HepG2 (cell line): ENCODE results near the gene TCF19. TPM values are rescaled to one million over a fixed set of nuclear protein-coding genes. Genes with fewer than 3 reads are reported as not detected.

Experiments
- JDP2 ChIP-seq: sonication (generic); formaldehyde crosslinking; IDR thresholded peaks from 2 replicates; pipeline ENCODE4 v1.8.1; 2022; ENCODE audit warnings: missing genetic modification reagents, borderline replicate concordance
- MXD4 ChIP-seq: IDR thresholded peaks from 2 replicates; pipeline ENCODE4 v1.6.1; 2016; ENCODE audit warnings: mild to moderate bottlenecking, missing biosample characterization, missing genetic modification reagents
- SP140L ChIP-seq: sonication (generic); formaldehyde crosslinking; IDR thresholded peaks from 2 replicates; pipeline ENCODE4 v1.4.0; 2020; ENCODE audit warnings: missing genetic modification reagents, borderline replicate concordance
- SRF ChIP-seq: IDR thresholded peaks from 2 replicates; pipeline ENCODE4 v1.6.1; 2011; ENCODE audit warnings: mild to moderate bottlenecking, low read depth, low read length, moderate library complexity
- THAP11 ChIP-seq: IDR thresholded peaks from 2 replicates; pipeline ENCODE4 v1.6.1; 2016; ENCODE audit warnings: missing biosample characterization, missing genetic modification reagents
- ZBTB8A ChIP-seq: sonication (generic); formaldehyde crosslinking; IDR thresholded peaks from 2 replicates; pipeline ENCODE4 v1.4.0; 2020; ENCODE audit warnings: mild to moderate bottlenecking, low read depth, missing genetic modification reagents, borderline replicate concordance
- ZMYM4 ChIP-seq: sonication (generic); formaldehyde crosslinking; IDR thresholded peaks from 2 replicates; pipeline ENCODE4 v1.8.1; 2023; ENCODE audit warnings: mild to moderate bottlenecking, missing genetic modification reagents
- ZNF703 ChIP-seq: sonication (generic); formaldehyde crosslinking; IDR thresholded peaks from 2 replicates; pipeline ENCODE4 v1.5.1; 2020; ENCODE audit warnings: missing genetic modification reagents, mild to moderate bottlenecking, moderate library complexity, borderline replicate concordance
- polyA plus RNA-seq, 8 experiments: library from polyadenylated mRNA; depleted of rRNA in 3 of 8; stranded (reverse) in 7 of 8; unstranded in 1 of 8; fragments of >200 nt; fragmentation: Illumina TruSeq in 4 of 8; extraction: Trizol in 4 of 8; gene quantifications; 2 replicates each; pipeline versions ENCODE4 v1.2.1 to v1.2.3, GENCODE V29; 2011 to 2016; ENCODE audit warnings: low read depth in 4 of 8, missing spikeins in 1 of 8, mixed read lengths in 1 of 8; ENCODE audit not compliant: insufficient read depth in 1 of 8
- total RNA-seq, 5 experiments: library from RNA; depleted of rRNA; stranded (reverse); fragments of >200 nt; fragmentation: Illumina TruSeq; extraction: Trizol; gene quantifications; 2 replicates each; pipeline ENCODE4 v1.2.3, GENCODE V29; 2016; ENCODE audit warnings: low read depth in 1 of 5
- TF ChIP-seq, protein P1 (sequence below): sonication (generic); formaldehyde crosslinking; IDR thresholded peaks from 2 replicates; pipeline ENCODE4 v1.4.0; 2020; ENCODE audit warnings: missing genetic modification reagents
- TF ChIP-seq, protein P2 (sequence below): sonication (generic); formaldehyde crosslinking; IDR thresholded peaks from 2 replicates; pipeline ENCODE4 v1.8.0; 2022; ENCODE audit warnings: missing genetic modification reagents, mild to moderate bottlenecking, borderline replicate concordance
- TF ChIP-seq, protein P3 (sequence below): sonication (generic); formaldehyde crosslinking; IDR thresholded peaks from 2 replicates; pipeline ENCODE4 v1.5.0; 2020; ENCODE audit warnings: missing genetic modification reagents
- TF ChIP-seq, protein P4 (sequence below): sonication (generic); formaldehyde crosslinking; IDR thresholded peaks from 2 replicates; pipeline ENCODE4 v1.4.0; 2020; ENCODE audit warnings: missing genetic modification reagents, mild to moderate bottlenecking, borderline replicate concordance
- TF ChIP-seq, protein P5 (sequence below): sonication (generic); formaldehyde crosslinking; IDR thresholded peaks from 2 replicates; pipeline ENCODE4 v1.4.0; 2020; ENCODE audit warnings: mild to moderate bottlenecking, missing genetic modification reagents
- TF ChIP-seq, protein P6 (sequence below): sonication (generic); formaldehyde crosslinking; IDR thresholded peaks from 2 replicates; pipeline ENCODE4 v1.8.1; 2023; ENCODE audit warnings: mild to moderate bottlenecking, missing genetic modification reagents
- TF ChIP-seq, protein P7 (sequence below): sonication (generic); formaldehyde crosslinking; IDR thresholded peaks from 2 replicates; pipeline ENCODE4 v1.5.1; 2020; ENCODE audit warnings: missing genetic modification reagents, mild to moderate bottlenecking, borderline replicate concordance
- TF ChIP-seq, protein P8 (sequence below): sonication (generic); formaldehyde crosslinking; IDR thresholded peaks from 2 replicates; pipeline ENCODE4 v1.4.0; 2020; ENCODE audit warnings: mild to moderate bottlenecking, missing genetic modification reagents

The TCF19 gene
- total and polyA plus RNA-seq, 2 of the 13 experiments (the other 11 are each of a cell fraction or from before 2014, with no cell fraction given): 4.9 to 22.2 TPM

DNA sequence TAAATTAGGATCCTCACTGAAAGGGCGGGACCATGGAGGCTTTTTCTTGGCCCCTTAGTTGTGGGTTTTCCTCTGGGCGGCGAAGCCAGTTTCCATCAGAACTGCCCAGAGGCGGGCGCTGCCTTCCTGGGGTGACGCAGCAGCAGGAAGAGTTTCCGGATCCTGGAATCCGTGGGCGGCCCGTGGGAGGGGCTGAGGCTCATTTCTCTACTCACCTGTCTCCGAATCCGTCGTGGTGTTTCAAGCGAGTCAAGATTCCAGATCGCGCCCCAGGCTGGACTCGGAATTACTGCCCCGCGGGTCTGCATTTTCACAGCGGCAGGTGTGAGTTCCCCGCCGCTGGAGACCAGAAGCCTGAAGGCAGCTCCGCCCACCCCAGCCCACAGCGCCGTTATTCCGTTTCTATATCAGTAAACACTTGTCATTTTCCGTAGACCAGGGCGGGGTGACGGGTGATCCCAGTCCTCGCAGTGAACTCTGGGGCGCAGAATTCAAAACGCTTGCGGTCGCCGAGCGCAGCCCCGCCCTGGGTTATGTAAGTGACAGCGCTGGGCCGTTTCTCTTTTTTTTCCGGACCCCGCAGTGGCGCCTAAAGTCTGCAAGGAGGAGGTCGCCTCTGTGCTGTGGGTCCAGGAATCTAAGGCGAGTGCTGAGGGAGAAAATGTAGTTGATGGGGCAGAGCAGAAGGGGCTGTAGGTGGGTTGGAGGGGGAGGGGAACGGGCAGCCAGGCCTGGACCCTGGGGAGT is 39.3 kb downstream of the TCF19 start (continued):
- TF ChIP-seq, protein P1, sequence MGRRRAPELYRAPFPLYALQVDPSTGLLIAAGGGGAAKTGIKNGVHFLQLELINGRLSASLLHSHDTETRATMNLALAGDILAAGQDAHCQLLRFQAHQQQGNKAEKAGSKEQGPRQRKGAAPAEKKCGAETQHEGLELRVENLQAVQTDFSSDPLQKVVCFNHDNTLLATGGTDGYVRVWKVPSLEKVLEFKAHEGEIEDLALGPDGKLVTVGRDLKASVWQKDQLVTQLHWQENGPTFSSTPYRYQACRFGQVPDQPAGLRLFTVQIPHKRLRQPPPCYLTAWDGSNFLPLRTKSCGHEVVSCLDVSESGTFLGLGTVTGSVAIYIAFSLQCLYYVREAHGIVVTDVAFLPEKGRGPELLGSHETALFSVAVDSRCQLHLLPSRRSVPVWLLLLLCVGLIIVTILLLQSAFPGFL (CRISPR knock-in tag): no peak
- TF ChIP-seq ZNF703 (CRISPR knock-in tag): 0 out of 2 replicates have a peak, but pooled peaks have one; percentile 52
- TF ChIP-seq THAP11 (CRISPR knock-in tag): peak; percentile 36; the same call in 1 of the 2 replicates
- peak; percentile 58; the same call in 1 of the 2 replicates for TF ChIP-seq MXD4 (CRISPR knock-in tag)
- TF ChIP-seq JDP2 (CRISPR knock-in tag): no peak; the same call in 1 of the 2 replicates
- no peak for TF ChIP-seq SP140L (CRISPR knock-in tag)
- TF ChIP-seq, protein P2, sequence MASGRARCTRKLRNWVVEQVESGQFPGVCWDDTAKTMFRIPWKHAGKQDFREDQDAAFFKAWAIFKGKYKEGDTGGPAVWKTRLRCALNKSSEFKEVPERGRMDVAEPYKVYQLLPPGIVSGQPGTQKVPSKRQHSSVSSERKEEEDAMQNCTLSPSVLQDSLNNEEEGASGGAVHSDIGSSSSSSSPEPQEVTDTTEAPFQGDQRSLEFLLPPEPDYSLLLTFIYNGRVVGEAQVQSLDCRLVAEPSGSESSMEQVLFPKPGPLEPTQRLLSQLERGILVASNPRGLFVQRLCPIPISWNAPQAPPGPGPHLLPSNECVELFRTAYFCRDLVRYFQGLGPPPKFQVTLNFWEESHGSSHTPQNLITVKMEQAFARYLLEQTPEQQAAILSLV (CRISPR knock-in tag): no peak
- TF ChIP-seq, protein P3, sequence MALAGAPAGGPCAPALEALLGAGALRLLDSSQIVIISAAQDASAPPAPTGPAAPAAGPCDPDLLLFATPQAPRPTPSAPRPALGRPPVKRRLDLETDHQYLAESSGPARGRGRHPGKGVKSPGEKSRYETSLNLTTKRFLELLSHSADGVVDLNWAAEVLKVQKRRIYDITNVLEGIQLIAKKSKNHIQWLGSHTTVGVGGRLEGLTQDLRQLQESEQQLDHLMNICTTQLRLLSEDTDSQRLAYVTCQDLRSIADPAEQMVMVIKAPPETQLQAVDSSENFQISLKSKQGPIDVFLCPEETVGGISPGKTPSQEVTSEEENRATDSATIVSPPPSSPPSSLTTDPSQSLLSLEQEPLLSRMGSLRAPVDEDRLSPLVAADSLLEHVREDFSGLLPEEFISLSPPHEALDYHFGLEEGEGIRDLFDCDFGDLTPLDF: peak; percentile 61; the same call in 1 of the 2 replicates
- no peak for TF ChIP-seq ZBTB8A (CRISPR knock-in tag)
- 0 out of 2 replicates have a peak, but pooled peaks have one; percentile 37 for TF ChIP-seq ZMYM4 (CRISPR knock-in tag)
- TF ChIP-seq, protein P4, sequence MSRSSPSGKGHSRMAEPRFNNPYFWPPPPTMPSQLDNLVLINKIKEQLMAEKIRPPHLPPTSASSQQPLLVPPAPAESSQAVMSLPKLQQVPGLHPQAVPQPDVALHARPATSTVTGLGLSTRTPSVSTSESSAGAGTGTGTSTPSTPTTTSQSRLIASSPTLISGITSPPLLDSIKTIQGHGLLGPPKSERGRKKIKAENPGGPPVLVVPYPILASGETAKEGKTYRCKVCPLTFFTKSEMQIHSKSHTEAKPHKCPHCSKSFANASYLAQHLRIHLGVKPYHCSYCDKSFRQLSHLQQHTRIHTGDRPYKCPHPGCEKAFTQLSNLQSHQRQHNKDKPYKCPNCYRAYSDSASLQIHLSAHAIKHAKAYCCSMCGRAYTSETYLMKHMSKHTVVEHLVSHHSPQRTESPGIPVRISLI (CRISPR knock-in tag): peak; percentile 86
- TF ChIP-seq, protein P5, sequence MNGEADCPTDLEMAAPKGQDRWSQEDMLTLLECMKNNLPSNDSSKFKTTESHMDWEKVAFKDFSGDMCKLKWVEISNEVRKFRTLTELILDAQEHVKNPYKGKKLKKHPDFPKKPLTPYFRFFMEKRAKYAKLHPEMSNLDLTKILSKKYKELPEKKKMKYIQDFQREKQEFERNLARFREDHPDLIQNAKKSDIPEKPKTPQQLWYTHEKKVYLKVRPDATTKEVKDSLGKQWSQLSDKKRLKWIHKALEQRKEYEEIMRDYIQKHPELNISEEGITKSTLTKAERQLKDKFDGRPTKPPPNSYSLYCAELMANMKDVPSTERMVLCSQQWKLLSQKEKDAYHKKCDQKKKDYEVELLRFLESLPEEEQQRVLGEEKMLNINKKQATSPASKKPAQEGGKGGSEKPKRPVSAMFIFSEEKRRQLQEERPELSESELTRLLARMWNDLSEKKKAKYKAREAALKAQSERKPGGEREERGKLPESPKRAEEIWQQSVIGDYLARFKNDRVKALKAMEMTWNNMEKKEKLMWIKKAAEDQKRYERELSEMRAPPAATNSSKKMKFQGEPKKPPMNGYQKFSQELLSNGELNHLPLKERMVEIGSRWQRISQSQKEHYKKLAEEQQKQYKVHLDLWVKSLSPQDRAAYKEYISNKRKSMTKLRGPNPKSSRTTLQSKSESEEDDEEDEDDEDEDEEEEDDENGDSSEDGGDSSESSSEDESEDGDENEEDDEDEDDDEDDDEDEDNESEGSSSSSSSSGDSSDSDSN: peak; percentile 33; the same call in 1 of the 2 replicates
- TF ChIP-seq, protein P6, sequence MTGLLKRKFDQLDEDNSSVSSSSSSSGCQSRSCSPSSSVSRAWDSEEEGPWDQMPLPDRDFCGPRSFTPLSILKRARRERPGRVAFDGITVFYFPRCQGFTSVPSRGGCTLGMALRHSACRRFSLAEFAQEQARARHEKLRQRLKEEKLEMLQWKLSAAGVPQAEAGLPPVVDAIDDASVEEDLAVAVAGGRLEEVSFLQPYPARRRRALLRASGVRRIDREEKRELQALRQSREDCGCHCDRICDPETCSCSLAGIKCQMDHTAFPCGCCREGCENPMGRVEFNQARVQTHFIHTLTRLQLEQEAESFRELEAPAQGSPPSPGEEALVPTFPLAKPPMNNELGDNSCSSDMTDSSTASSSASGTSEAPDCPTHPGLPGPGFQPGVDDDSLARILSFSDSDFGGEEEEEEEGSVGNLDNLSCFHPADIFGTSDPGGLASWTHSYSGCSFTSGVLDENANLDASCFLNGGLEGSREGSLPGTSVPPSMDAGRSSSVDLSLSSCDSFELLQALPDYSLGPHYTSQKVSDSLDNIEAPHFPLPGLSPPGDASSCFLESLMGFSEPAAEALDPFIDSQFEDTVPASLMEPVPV (CRISPR knock-in tag): peak; percentile 51; the same call in 1 of the 2 replicates
- no peak for TF ChIP-seq SRF
- TF ChIP-seq, protein P7, sequence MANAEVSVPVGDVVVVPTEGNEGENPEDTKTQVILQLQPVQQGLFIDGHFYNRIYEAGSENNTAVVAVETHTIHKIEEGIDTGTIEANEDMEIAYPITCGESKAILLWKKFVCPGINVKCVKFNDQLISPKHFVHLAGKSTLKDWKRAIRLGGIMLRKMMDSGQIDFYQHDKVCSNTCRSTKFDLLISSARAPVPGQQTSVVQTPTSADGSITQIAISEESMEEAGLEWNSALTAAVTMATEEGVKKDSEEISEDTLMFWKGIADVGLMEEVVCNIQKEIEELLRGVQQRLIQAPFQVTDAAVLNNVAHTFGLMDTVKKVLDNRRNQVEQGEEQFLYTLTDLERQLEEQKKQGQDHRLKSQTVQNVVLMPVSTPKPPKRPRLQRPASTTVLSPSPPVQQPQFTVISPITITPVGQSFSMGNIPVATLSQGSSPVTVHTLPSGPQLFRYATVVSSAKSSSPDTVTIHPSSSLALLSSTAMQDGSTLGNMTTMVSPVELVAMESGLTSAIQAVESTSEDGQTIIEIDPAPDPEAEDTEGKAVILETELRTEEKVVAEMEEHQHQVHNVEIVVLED (CRISPR knock-in tag): peak; percentile 56
- TF ChIP-seq, protein P8, sequence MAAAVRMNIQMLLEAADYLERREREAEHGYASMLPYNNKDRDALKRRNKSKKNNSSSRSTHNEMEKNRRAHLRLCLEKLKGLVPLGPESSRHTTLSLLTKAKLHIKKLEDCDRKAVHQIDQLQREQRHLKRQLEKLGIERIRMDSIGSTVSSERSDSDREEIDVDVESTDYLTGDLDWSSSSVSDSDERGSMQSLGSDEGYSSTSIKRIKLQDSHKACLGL (CRISPR knock-in tag): no peak; the same call in 1 of the 2 replicates
